ENCODE measurements around the gene PFKFB4. TPM values are rescaled to one million over a fixed set of nuclear protein-coding genes. Genes with fewer than 3 reads are reported as not detected.

The PFKFB4 gene
- total RNA-seq, 1 donor from 2014 or later = 7.4 TPM

Other genes starting within 250 kb of the PFKFB4 start
- gene SPINK8, start 223.1 kb downstream of the PFKFB4 start, total RNA-seq = 12.0 TPM
- 0.23 TPM for gene FBXW12, start 184.6 kb downstream of the PFKFB4 start, total RNA-seq
- gene PLXNB1, start 126.7 kb downstream of the PFKFB4 start, total RNA-seq = 259 TPM
- gene CCDC51, start 116.7 kb downstream of the PFKFB4 start, total RNA-seq = 10.4 TPM
- 237 TPM for gene TMA7, start 116.5 kb downstream of the PFKFB4 start, total RNA-seq
- gene ATRIP, start 110.1 kb downstream of the PFKFB4 start, total RNA-seq = 9.6 TPM
- 294 TPM for gene SHISA5, start 52.6 kb downstream of the PFKFB4 start, total RNA-seq
- 1.5 TPM for gene UCN2, start 7.0 kb upstream of the PFKFB4 start, total RNA-seq
- gene COL7A1, start 38.5 kb upstream of the PFKFB4 start, total RNA-seq = 62.9 TPM
- 178 TPM for gene UQCRC1, start 52.8 kb upstream of the PFKFB4 start, total RNA-seq
- gene TMEM89, start 65.0 kb upstream of the PFKFB4 start, total RNA-seq = not detected
- 12.3 TPM for gene SLC26A6, start 78.7 kb upstream of the PFKFB4 start, total RNA-seq
- gene CELSR3, start 106.1 kb upstream of the PFKFB4 start, total RNA-seq = 1.5 TPM
- 21.6 TPM for gene NCKIPSD, start 129.1 kb upstream of the PFKFB4 start, total RNA-seq
- gene IP6K2, start 160.4 kb upstream of the PFKFB4 start, total RNA-seq = 97.0 TPM